ENCODE measurements around the gene ITPRIPL2. TPM values are rescaled to one million over a fixed set of nuclear protein-coding genes. Genes with fewer than 3 reads are reported as not detected.

The ITPRIPL2 gene
- polyA plus RNA-seq, 1 donor from 2014 or later = not detected

- no peak overlapping the region for H2AFZ ChIP-seq (ENCODE audit: low read depth, low read length)
- H3K4me3 ChIP-seq (ENCODE audit: low read length) = no peak overlapping the region
- H3K36me3 ChIP-seq (ENCODE audit: insufficient read depth, low read length) = no peaks in the 10 kb centered on the region
- no peaks in the 10 kb centered on the region for H4K20me1 ChIP-seq (ENCODE audit: insufficient read depth)
- no peaks in the 10 kb centered on the region for H3K9me3 ChIP-seq (ENCODE audit: low read length)
- no peaks in the 10 kb centered on the region for H3K79me2 ChIP-seq (replicated peaks; ENCODE audit: insufficient read depth, low read length)
- no peaks in the 10 kb centered on the region for H3F3A ChIP-seq (ENCODE audit: insufficient read depth, low read length, poor library complexity, severe bottlenecking)
- no peak overlapping the region for H3K27ac ChIP-seq (ENCODE audit: low read length)
- TF ChIP-seq EP300 (conservative IDR thresholded peaks at IDR 0.05; ENCODE audit: poor library complexity, severe bottlenecking) = no peak
- no peak for TF ChIP-seq SMC3 (conservative IDR thresholded peaks at IDR 0.05; ENCODE audit: poor library complexity)
- no peak overlapping the region for H3K9ac ChIP-seq (ENCODE audit: low read length)
- H3K4me2 ChIP-seq (ENCODE audit: low read length) = no peak overlapping the region
- H3K27me3 ChIP-seq (ENCODE audit: insufficient read depth, low read depth, low read length) = no peaks in the 10 kb centered on the region
- H3K9me2 ChIP-seq (ENCODE audit: insufficient read depth, low read length) = no peaks in the 10 kb centered on the region
Observed at GRCh38 chr16:19128454-19129200, 14.9 kb downstream of the ITPRIPL2 start.

GRCh38 chr16:19130385-19130784 is 16.6 kb downstream of the ITPRIPL2 start:
- Histone ChIP-seq H3K36me3 (ENCODE audit: insufficient read depth, low read length) (no peaks in the 10 kb centered on the region), H3K27ac (ENCODE audit: low read length) (no peak overlapping the region), H3K9me3 (ENCODE audit: low read length) (no peaks in the 10 kb centered on the region), H3K79me2 (replicated peaks; ENCODE audit: insufficient read depth, low read length) (no peaks in the 10 kb centered on the region), H3K27me3 (ENCODE audit: insufficient read depth, low read depth, low read length) (no peaks in the 10 kb centered on the region), H3K4me3 (ENCODE audit: low read length) (no peak overlapping the region), H3K4me2 (ENCODE audit: low read length) (no peak overlapping the region), H3F3A (ENCODE audit: insufficient read depth, low read length, poor library complexity, severe bottlenecking) (no peaks in the 10 kb centered on the region), H4K20me1 (ENCODE audit: insufficient read depth) (no peaks in the 10 kb centered on the region), H2AFZ (ENCODE audit: low read depth, low read length) (no peak overlapping the region), H3K9me2 (ENCODE audit: insufficient read depth, low read length) (no peaks in the 10 kb centered on the region), H3K9ac (ENCODE audit: low read length) (no peak overlapping the region)
- TF ChIP-seq POLR2AphosphoS5 (IDR thresholded peaks at IDR 0.05) = no peak
- TF ChIP-seq EZH2 (IDR thresholded peaks at IDR 0.05; ENCODE audit: borderline replicate concordance, insufficient read depth, low read length, poor library complexity, severe bottlenecking) = no peak
- TF ChIP-seq MXI1 (conservative IDR thresholded peaks at IDR 0.05; ENCODE audit: poor library complexity, severe bottlenecking) = no peak
- no peak for TF ChIP-seq EP300 (conservative IDR thresholded peaks at IDR 0.05; ENCODE audit: poor library complexity, severe bottlenecking)
- TF ChIP-seq RAD21 (conservative IDR thresholded peaks at IDR 0.05) = no peak
- TF ChIP-seq CTCF (IDR thresholded peaks at IDR 0.05; ENCODE audit: poor library complexity, severe bottlenecking) = no peak
- TF ChIP-seq REST (IDR thresholded peaks at IDR 0.05; ENCODE audit: borderline replicate concordance) = no peak

Measured in neural cell (in vitro differentiated cells).